ENCODE measurements around the gene STRN4. TPM values are rescaled to one million over a fixed set of nuclear protein-coding genes. Genes with fewer than 3 reads are reported as not detected.

The STRN4 gene
- total and polyA plus RNA-seq, 9 of the 15 experiments (the other 6 are each of a cell fraction or from before 2014, with no cell fraction given): 0.62 to 83.7 (median 36.9) TPM

DNA sequence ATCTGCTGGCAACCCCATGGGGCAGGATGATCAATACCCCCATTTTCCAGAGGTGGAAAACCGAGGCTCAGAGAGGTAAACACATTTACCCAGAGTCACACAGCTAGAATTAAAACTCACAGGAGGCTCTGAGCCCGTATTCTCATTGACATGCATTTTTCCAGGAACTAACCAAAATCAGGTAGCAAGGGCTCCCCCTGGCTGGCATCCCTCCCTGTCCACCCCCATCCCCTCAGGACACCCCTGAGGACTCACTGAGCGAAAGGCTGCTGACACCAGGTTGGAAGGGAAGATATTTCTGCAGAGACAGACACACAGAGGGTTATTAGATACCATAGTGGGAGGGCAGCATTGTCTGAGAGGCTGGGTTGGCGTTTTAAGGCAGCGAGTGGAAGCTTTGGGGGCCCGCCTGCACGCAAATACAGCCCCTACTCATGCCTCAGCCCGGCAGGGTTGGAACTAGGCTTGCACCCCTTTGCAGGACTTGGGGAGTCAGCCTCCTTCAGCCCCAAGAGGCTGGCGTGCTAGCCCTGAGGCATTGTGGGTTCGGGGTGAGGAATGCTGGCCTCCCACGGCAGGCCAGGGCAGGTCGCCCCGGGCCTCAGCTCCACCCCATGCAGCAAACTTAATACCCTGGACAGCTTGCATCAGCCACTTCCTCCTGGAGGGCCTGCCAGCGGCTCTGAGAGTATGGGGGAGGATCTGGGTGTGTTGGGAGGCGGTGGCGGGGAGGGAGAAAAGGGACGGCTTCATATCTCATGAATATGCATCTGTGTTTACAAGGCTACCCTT lies 38.2 kb upstream of the STRN4 start (continued):
- TF ChIP-seq NFRKB (IDR thresholded peaks at IDR 0.05; ENCODE audit: low read depth): peak; percentile 57; the same call in 1 of the 2 replicates
- TF ChIP-seq REST (IDR thresholded peaks at IDR 0.05; ENCODE audit: borderline replicate concordance): peak; percentile 15; the same call in 1 of the 2 replicates
- no peak for TF ChIP-seq REST (CRISPR knock-in tag; IDR thresholded peaks at IDR 0.05; ENCODE audit: low read depth)
- peak; percentile 75 for TF ChIP-seq NEUROD1 (IDR thresholded peaks at IDR 0.05; ENCODE audit: borderline replicate concordance, low read depth, low read length, partially characterized antibody)
- peak; percentile 50; the same call in 1 of the 2 replicates for TF ChIP-seq ELF1 (tag; IDR thresholded peaks at IDR 0.05)
- TF ChIP-seq, protein P1, sequence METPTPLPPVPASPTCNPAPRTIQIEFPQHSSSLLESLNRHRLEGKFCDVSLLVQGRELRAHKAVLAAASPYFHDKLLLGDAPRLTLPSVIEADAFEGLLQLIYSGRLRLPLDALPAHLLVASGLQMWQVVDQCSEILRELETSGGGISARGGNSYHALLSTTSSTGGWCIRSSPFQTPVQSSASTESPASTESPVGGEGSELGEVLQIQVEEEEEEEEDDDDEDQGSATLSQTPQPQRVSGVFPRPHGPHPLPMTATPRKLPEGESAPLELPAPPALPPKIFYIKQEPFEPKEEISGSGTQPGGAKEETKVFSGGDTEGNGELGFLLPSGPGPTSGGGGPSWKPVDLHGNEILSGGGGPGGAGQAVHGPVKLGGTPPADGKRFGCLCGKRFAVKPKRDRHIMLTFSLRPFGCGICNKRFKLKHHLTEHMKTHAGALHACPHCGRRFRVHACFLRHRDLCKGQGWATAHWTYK (CRISPR knock-in tag; IDR thresholded peaks at IDR 0.05): 0 out of 2 replicates have a peak, but pooled peaks have one; percentile 74
- peak; percentile 46 for TF ChIP-seq PCBP1 (IDR thresholded peaks at IDR 0.05; ENCODE audit: low read depth, low read length, poor library complexity, severe bottlenecking)
- peak; percentile 33; the same call in 1 of the 2 replicates for TF ChIP-seq ESRRA (IDR thresholded peaks at IDR 0.05; ENCODE audit: borderline replicate concordance, low read depth)
- peak; percentile 68 for TF ChIP-seq MEIS2 (IDR thresholded peaks at IDR 0.05; ENCODE audit: partially characterized antibody)
- TF ChIP-seq, protein P2, sequence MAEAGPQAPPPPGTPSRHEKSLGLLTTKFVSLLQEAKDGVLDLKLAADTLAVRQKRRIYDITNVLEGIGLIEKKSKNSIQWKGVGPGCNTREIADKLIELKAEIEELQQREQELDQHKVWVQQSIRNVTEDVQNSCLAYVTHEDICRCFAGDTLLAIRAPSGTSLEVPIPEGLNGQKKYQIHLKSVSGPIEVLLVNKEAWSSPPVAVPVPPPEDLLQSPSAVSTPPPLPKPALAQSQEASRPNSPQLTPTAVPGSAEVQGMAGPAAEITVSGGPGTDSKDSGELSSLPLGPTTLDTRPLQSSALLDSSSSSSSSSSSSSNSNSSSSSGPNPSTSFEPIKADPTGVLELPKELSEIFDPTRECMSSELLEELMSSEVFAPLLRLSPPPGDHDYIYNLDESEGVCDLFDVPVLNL (CRISPR knock-in tag; IDR thresholded peaks at IDR 0.05; ENCODE audit: low read depth): peak; percentile 58; the same call in 1 of the 2 replicates
- TF ChIP-seq NCOA4 (IDR thresholded peaks at IDR 0.05; ENCODE audit: partially characterized antibody): no peak
- peak; percentile 71 for TF ChIP-seq GABPA (tag; conservative IDR thresholded peaks at IDR 0.05; ENCODE audit: low read depth)
- TF ChIP-seq RAD51 (IDR thresholded peaks at IDR 0.05; ENCODE audit: borderline replicate concordance, low read depth): no peak
